ENCODE results near the gene POLR1D.

- no peak for TF ChIP-seq CTCF (IDR thresholded peaks at IDR 0.05)
- no peak for TF ChIP-seq REST (IDR thresholded peaks at IDR 0.05; ENCODE audit: insufficient read depth in 1 of 2, low read depth in 2 of 2, low read length in 1 of 2)
- TF ChIP-seq POLR2AphosphoS5 (IDR thresholded peaks at IDR 0.05; ENCODE audit: low read depth, low read length) = no peak
- no peak for TF ChIP-seq SIN3A (IDR thresholded peaks at IDR 0.05; ENCODE audit: borderline replicate concordance, insufficient read depth, low read depth, low read length)
- no peak for TF ChIP-seq TCF7L2 (IDR thresholded peaks at IDR 0.05; ENCODE audit: low read depth, low read length)
Measured at GRCh38 chr13:27667946-27668345, 46.3 kb downstream of the POLR1D start.

All from Panc1 (cell line).